ENCODE data around the gene SNCB.

- TF ChIP-seq NBN (conservative IDR thresholded peaks at IDR 0.05) (no peak), NFE2 (CRISPR knock-in tag; IDR thresholded peaks at IDR 0.05) (no peak), ATF1 (CRISPR knock-in tag; IDR thresholded peaks at IDR 0.05) (no peak), PHF8 (CRISPR knock-in tag; IDR thresholded peaks at IDR 0.05) (no peak), POLR2A (IDR thresholded peaks at IDR 0.05; ENCODE audit: insufficient read depth in 1 of 2, low read depth in 2 of 2, low read length in 2 of 2) (no peak), CTCF (CRISPR knock-in tag; IDR thresholded peaks at IDR 0.05) (no peak), ATF2 (CRISPR knock-in tag; IDR thresholded peaks at IDR 0.05) (no peak), TP53 (CRISPR knock-in tag; conservative IDR thresholded peaks at IDR 0.05) (no peak), TBP (CRISPR knock-in tag; IDR thresholded peaks at IDR 0.05) (no peak)
These were observed 41.1 kb downstream of the SNCB start for GRCh38 chr5:176589039-176589769.
